ENCODE measurements around the gene GABRB3.

GRCh38 chr15:26648676-26649075 lies 124.2 kb downstream of the GABRB3 start:
- no peak for TF ChIP-seq CTCF (IDR thresholded peaks at IDR 0.05)
- TF ChIP-seq EZH2 (IDR thresholded peaks at IDR 0.05; ENCODE audit: borderline replicate concordance, insufficient read depth, low read depth, low read length, poor library complexity, severe bottlenecking), result no peak

All from B cell (primary cell).